ENCODE data around the gene PPP1R37. TPM values are rescaled to one million over a fixed set of nuclear protein-coding genes. Genes with fewer than 3 reads are reported as not detected.

PPP1R37 gene
- polyA plus RNA-seq, 10 donors: 15.8 to 23.8 (median 19.4) TPM

GRCh38 chr19:45195764-45196163 is 102.8 kb downstream of the PPP1R37 start:
- no peak for DNase-seq

Other genes starting within 250 kb of the PPP1R37 start
- 10 to 100 TPM; 39.4 to 57.8 (median 48.5) TPM for gene NECTIN2, start 246.9 kb upstream of the PPP1R37 start, polyA plus RNA-seq (ENCODE audit: insufficient read length in 10 of 10)
- gene TOMM40, start 201.9 kb upstream of the PPP1R37 start, polyA plus RNA-seq (ENCODE audit: insufficient read length in 10 of 10): 10 to 100 TPM; 26.2 to 40.9 (median 31.0) TPM
- gene APOE, start 187.4 kb upstream of the PPP1R37 start, polyA plus RNA-seq (ENCODE audit: insufficient read length in 10 of 10): 10 to 100 TPM; 24.6 to 53.3 (median 42.1) TPM
- gene APOC1, start 178.6 kb upstream of the PPP1R37 start, polyA plus RNA-seq (ENCODE audit: insufficient read length in 10 of 10): 10 to 100 TPM; 11.5 to 23.3 (median 13.7) TPM
- gene APOC4, start 150.9 kb upstream of the PPP1R37 start, polyA plus RNA-seq (ENCODE audit: insufficient read length in 10 of 10): not detected
- 1 to 10 TPM in 1 of 10 donors, under 1 TPM in 5, not detected in 4; 0.31 to 1.5 (median 0.49) TPM for gene APOC2, start 147.1 kb upstream of the PPP1R37 start, polyA plus RNA-seq (ENCODE audit: insufficient read length in 10 of 10)
- 10 to 100 TPM; 45.6 to 58.2 (median 53.1) TPM for gene CLPTM1, start 137.8 kb upstream of the PPP1R37 start, polyA plus RNA-seq (ENCODE audit: insufficient read length in 10 of 10)
- 1 to 10 TPM; 3.0 to 5.6 (median 4.5) TPM for gene RELB, start 91.7 kb upstream of the PPP1R37 start, polyA plus RNA-seq (ENCODE audit: insufficient read length in 10 of 10)
- gene CLASRP, start 54.1 kb upstream of the PPP1R37 start, polyA plus RNA-seq (ENCODE audit: insufficient read length in 10 of 10): 10 to 100 TPM; 34.6 to 69.2 (median 44.1) TPM
- 1 to 10 TPM in 2 of 10 donors, under 1 TPM in 7, not detected in 1; 0.34 to 1.1 (median 0.70) TPM for gene ZNF296, start 16.7 kb upstream of the PPP1R37 start, polyA plus RNA-seq (ENCODE audit: insufficient read length in 10 of 10)
- 10 to 100 TPM; 14.5 to 23.9 (median 21.5) TPM for gene GEMIN7, start 13.9 kb upstream of the PPP1R37 start, polyA plus RNA-seq (ENCODE audit: insufficient read length in 10 of 10)
- gene NKPD1, start 67.8 kb downstream of the PPP1R37 start, polyA plus RNA-seq (ENCODE audit: insufficient read length in 10 of 10): under 1 TPM; 0.07 to 0.74 (median 0.18) TPM
- 10 to 100 TPM; 15.3 to 28.5 (median 19.5) TPM for gene TRAPPC6A, start 85.1 kb downstream of the PPP1R37 start, polyA plus RNA-seq (ENCODE audit: insufficient read length in 10 of 10)
- 1 to 10 TPM; 5.9 to 9.0 (median 7.7) TPM for gene BLOC1S3, start 85.6 kb downstream of the PPP1R37 start, polyA plus RNA-seq (ENCODE audit: insufficient read length in 10 of 10)
- gene EXOC3L2, start 152.2 kb downstream of the PPP1R37 start, polyA plus RNA-seq (ENCODE audit: insufficient read length in 10 of 10): 1 to 10 TPM in 7 of 10 donors, under 1 TPM in 3; 0.71 to 2.6 (median 1.2) TPM
- 10 to 100 TPM; 20.2 to 35.0 (median 28.6) TPM for gene MARK4, start 158.1 kb downstream of the PPP1R37 start, polyA plus RNA-seq (ENCODE audit: insufficient read length in 10 of 10)
- 1,000 to 10,000 TPM; 1,344 to 3,569 (median 3,092) TPM for gene CKM, start 229.7 kb downstream of the PPP1R37 start, polyA plus RNA-seq (ENCODE audit: insufficient read length in 10 of 10)
- 1 to 10 TPM in 2 of 10 donors, under 1 TPM in 6, not detected in 2; 0.16 to 8.9 (median 0.24) TPM for gene KLC3, start 247.6 kb downstream of the PPP1R37 start, polyA plus RNA-seq (ENCODE audit: insufficient read length in 10 of 10)